ENCODE measurements around the gene DELE1. TPM values are rescaled to one million over a fixed set of nuclear protein-coding genes. Genes with fewer than 3 reads are reported as not detected.
A peak's percentile ranks its signal among the peaks of the same experiment; 100 is the strongest.

Gene DELE1
- total RNA-seq, 3 donors from 2014 or later (not counting 1 experiment from before 2014, with no cell fraction given), result 106 to 125 (median 115) TPM

- no peak overlapping the region for H3K27ac ChIP-seq (ENCODE audit: low read length)
- Mint-ChIP-seq H3K4me3 (peak overlapping the region; percentile 80), H3K27me3 (ENCODE audit: low read depth in 2 of 2) (peaks cover 35 to 46% of the 10 kb centered on the region in 2 donors), H3K4me1 (peaks cover 32 to 49% of the 10 kb centered on the region in 2 donors), H3K36me3 (no peaks in the 10 kb centered on the region), H3K9me3 (no peaks in the 10 kb centered on the region), H3K27ac (peak overlapping the region; percentile 47 to 82)
- H3K4me3 ChIP-seq (ENCODE audit: low read length), result no peak overlapping the region
- H3K27me3 ChIP-seq (ENCODE audit: control insufficient read depth, insufficient read depth, low read length), result peaks cover 61% of the 10 kb centered on the region
- WGBS (ENCODE audit: insufficient coverage), result 0% methylated on average over 1 of the region's 2 CpGs
- ATAC-seq (no peak), DNase-seq (no peak)
- intact Hi-C loops (cut with micrococcal nuclease), result loop anchor here (1.0 to 5.0 kb wide), 5 partner anchors 67 to 187 kb away; partner anchors contain the start of gene RNF14
- peak; percentile 64 for TF ChIP-seq CTCF (IDR thresholded peaks at IDR 0.05)
- H3K4me1 ChIP-seq (ENCODE audit: control insufficient read depth, insufficient read depth, low read length), result peaks cover 38% of the 10 kb centered on the region
- H3K9me3 ChIP-seq (ENCODE audit: control insufficient read depth, insufficient read depth, low read length), result no peaks in the 10 kb centered on the region
- H3K36me3 ChIP-seq (ENCODE audit: control insufficient read depth, insufficient read depth, low read length), result no peaks in the 10 kb centered on the region
Measured at GRCh38 chr5:141879426-141879759, 44.3 kb upstream of the DELE1 start.

- Mint-ChIP-seq H3K36me3 (no peaks in the 10 kb centered on the region), H3K27ac (peak overlapping the region; percentile 47 to 82), H3K9me3 (no peaks in the 10 kb centered on the region), H3K4me1 (peaks cover 25 to 42% of the 10 kb centered on the region in 2 donors), H3K27me3 (ENCODE audit: low read depth in 2 of 2) (peaks cover 42 to 46% of the 10 kb centered on the region in 2 donors), H3K4me3 (no peak overlapping the region)
- WGBS (ENCODE audit: insufficient coverage), result 26% methylated on average over 7 of the region's 7 CpGs
- Histone ChIP-seq H3K4me3 (ENCODE audit: low read length) (no peak overlapping the region), H3K4me1 (ENCODE audit: control insufficient read depth, insufficient read depth, low read length) (peaks cover 38% of the 10 kb centered on the region), H3K9me3 (ENCODE audit: control insufficient read depth, insufficient read depth, low read length) (no peaks in the 10 kb centered on the region), H3K36me3 (ENCODE audit: control insufficient read depth, insufficient read depth, low read length) (no peaks in the 10 kb centered on the region), H3K27ac (ENCODE audit: low read length) (no peak overlapping the region), H3K27me3 (ENCODE audit: control insufficient read depth, insufficient read depth, low read length) (peaks cover 65% of the 10 kb centered on the region)
- DNase-seq (no peak), ATAC-seq (no peak)
- TF ChIP-seq CTCF (IDR thresholded peaks at IDR 0.05), result no peak
- intact Hi-C loops (cut with micrococcal nuclease), result loop anchor here (1.0 to 5.0 kb wide), 5 partner anchors 68 to 187 kb away; partner anchors contain the start of gene RNF14
Measured at GRCh38 chr5:141879941-141880738, 43.5 kb upstream of the DELE1 start.

GRCh38 chr5:141880961-141881801 lies 42.5 kb upstream of the DELE1 start:
- Histone ChIP-seq H3K36me3 (ENCODE audit: control insufficient read depth, insufficient read depth, low read length) (no peaks in the 10 kb centered on the region), H3K4me3 (ENCODE audit: low read length) (no peak overlapping the region), H3K9me3 (ENCODE audit: control insufficient read depth, insufficient read depth, low read length) (no peaks in the 10 kb centered on the region), H3K4me1 (ENCODE audit: control insufficient read depth, insufficient read depth, low read length) (peaks cover 28% of the 10 kb centered on the region), H3K27me3 (ENCODE audit: control insufficient read depth, insufficient read depth, low read length) (peaks cover 57% of the 10 kb centered on the region), H3K27ac (ENCODE audit: low read length) (no peak overlapping the region)
- 46% methylated on average over 8 of the region's 8 CpGs for WGBS (ENCODE audit: insufficient coverage)
- TF ChIP-seq CTCF (IDR thresholded peaks at IDR 0.05), result no peak
- intact Hi-C loops (cut with micrococcal nuclease), result no loop called here
- peaks cover 49 to 50% of the 10 kb centered on the region in 2 donors for H3K27me3 Mint-ChIP-seq (ENCODE audit: low read depth in 2 of 2)
- no peaks in the 10 kb centered on the region for H3K9me3 Mint-ChIP-seq
- H3K4me1 Mint-ChIP-seq, result peaks cover 18 to 35% of the 10 kb centered on the region in 2 donors
- ATAC-seq (no peak), DNase-seq (no peak)
- H3K4me3 Mint-ChIP-seq, result no peak overlapping the region
- H3K36me3 Mint-ChIP-seq, result no peaks in the 10 kb centered on the region
- peak overlapping the region in 1 of 2 donors; percentile 82 for H3K27ac Mint-ChIP-seq

Measured in natural killer cell (primary cell).